ENCODE data around the gene FBXO11.

FBXO11 gene

GRCh38 chr2:47744074-47744473 is 162.2 kb downstream of the FBXO11 start:
- Histone ChIP-seq H3K9me3 (replicated peaks; ENCODE audit: insufficient read depth, low read length) (no peaks in the 10 kb centered on the region), H3F3A (ENCODE audit: insufficient read depth, low read length) (no peaks in the 10 kb centered on the region), H3K4me2 (ENCODE audit: low read depth, low read length) (no peak overlapping the region), H3K9me2 (replicated peaks; ENCODE audit: insufficient read depth, low read length) (no peaks in the 10 kb centered on the region), H3K4me3 (ENCODE audit: low read length) (no peak overlapping the region), H2AFZ (ENCODE audit: low read length) (no peak overlapping the region), H3K4me1 (ENCODE audit: low read length) (no peaks in the 10 kb centered on the region), H3K27ac (ENCODE audit: low read length) (no peak overlapping the region), H3K36me3 (replicated peaks; ENCODE audit: insufficient read depth, low read length) (no peaks in the 10 kb centered on the region), H4K20me1 (ENCODE audit: insufficient read depth, low read length) (no peaks in the 10 kb centered on the region), H3K27me3 (replicated peaks; ENCODE audit: insufficient read depth, low read length) (no peaks in the 10 kb centered on the region), H3K79me2 (ENCODE audit: low read length) (no peaks in the 10 kb centered on the region), H3K9ac (ENCODE audit: low read length) (no peak overlapping the region)
- DNase-seq: no peak
- TF ChIP-seq CTCF (IDR thresholded peaks at IDR 0.05; ENCODE audit: low read length) (no peak), EZH2 (optimal IDR thresholded peaks at IDR 0.05; ENCODE audit: low read depth, low read length) (no peak), EZH2phosphoT487 (IDR thresholded peaks at IDR 0.05; ENCODE audit: low read length) (no peak)

GRCh38 chr2:47741637-47742036 is 164.7 kb downstream of the FBXO11 start:
- Histone ChIP-seq H3K4me3 (ENCODE audit: low read length) (no peak overlapping the region), H2AFZ (ENCODE audit: low read length) (no peak overlapping the region), H3F3A (ENCODE audit: insufficient read depth, low read length) (no peaks in the 10 kb centered on the region), H3K36me3 (replicated peaks; ENCODE audit: insufficient read depth, low read length) (no peaks in the 10 kb centered on the region), H3K9ac (ENCODE audit: low read length) (no peak overlapping the region), H4K20me1 (ENCODE audit: insufficient read depth, low read length) (no peaks in the 10 kb centered on the region), H3K4me2 (ENCODE audit: low read depth, low read length) (no peak overlapping the region), H3K27ac (ENCODE audit: low read length) (no peak overlapping the region), H3K9me2 (replicated peaks; ENCODE audit: insufficient read depth, low read length) (no peaks in the 10 kb centered on the region), H3K4me1 (ENCODE audit: low read length) (no peaks in the 10 kb centered on the region), H3K27me3 (replicated peaks; ENCODE audit: insufficient read depth, low read length) (no peaks in the 10 kb centered on the region), H3K9me3 (replicated peaks; ENCODE audit: insufficient read depth, low read length) (no peaks in the 10 kb centered on the region), H3K79me2 (ENCODE audit: low read length) (no peaks in the 10 kb centered on the region)
- no peak for DNase-seq
- TF ChIP-seq EZH2phosphoT487 (IDR thresholded peaks at IDR 0.05; ENCODE audit: low read length): no peak
- no peak for TF ChIP-seq EZH2 (optimal IDR thresholded peaks at IDR 0.05; ENCODE audit: low read depth, low read length)
- TF ChIP-seq CTCF (IDR thresholded peaks at IDR 0.05; ENCODE audit: low read length): no peak

- Histone ChIP-seq H3K4me1 (ENCODE audit: low read length) (no peaks in the 10 kb centered on the region), H2AFZ (ENCODE audit: low read length) (no peak overlapping the region), H3K4me2 (ENCODE audit: low read depth, low read length) (no peak overlapping the region), H3K27me3 (replicated peaks; ENCODE audit: insufficient read depth, low read length) (no peaks in the 10 kb centered on the region), H3F3A (ENCODE audit: insufficient read depth, low read length) (no peaks in the 10 kb centered on the region), H3K9ac (ENCODE audit: low read length) (no peak overlapping the region), H3K36me3 (replicated peaks; ENCODE audit: insufficient read depth, low read length) (no peaks in the 10 kb centered on the region), H3K4me3 (ENCODE audit: low read length) (no peak overlapping the region), H3K9me2 (replicated peaks; ENCODE audit: insufficient read depth, low read length) (no peaks in the 10 kb centered on the region), H3K9me3 (replicated peaks; ENCODE audit: insufficient read depth, low read length) (no peaks in the 10 kb centered on the region), H3K27ac (ENCODE audit: low read length) (no peak overlapping the region), H4K20me1 (ENCODE audit: insufficient read depth, low read length) (no peaks in the 10 kb centered on the region), H3K79me2 (ENCODE audit: low read length) (no peaks in the 10 kb centered on the region)
- no peak for TF ChIP-seq EZH2 (optimal IDR thresholded peaks at IDR 0.05; ENCODE audit: low read depth, low read length)
- no peak for TF ChIP-seq CTCF (IDR thresholded peaks at IDR 0.05; ENCODE audit: low read length)
- TF ChIP-seq EZH2phosphoT487 (IDR thresholded peaks at IDR 0.05; ENCODE audit: low read length): no peak
- DNase-seq: no peak
Measured at GRCh38 chr2:47741101-47741500, 165.2 kb downstream of the FBXO11 start.
